ENCODE measurements around the gene IFITM5.

Gene IFITM5

GRCh38 chr11:313787-314553, 14.6 kb upstream of the IFITM5 start, which contains the start of gene IFITM1 (continued):
- TF ChIP-seq ZNF398 (tag by site-specific recombination; IDR thresholded peaks at IDR 0.05) = no peak
- TF ChIP-seq ZNF423 (tag by site-specific recombination; IDR thresholded peaks at IDR 0.05) = no peak
- TF ChIP-seq ZNF19 (tag by site-specific recombination; IDR thresholded peaks at IDR 0.05; ENCODE audit: low read depth) = no peak
- TF ChIP-seq ZNF280C (tag by site-specific recombination; IDR thresholded peaks at IDR 0.05) = no peak
- TF ChIP-seq PRDM6 (tag by site-specific recombination; IDR thresholded peaks at IDR 0.05) = 0 out of 2 replicates have a peak, but pooled peaks have one; percentile 45

GRCh38 chr11:313304-313786, 14.0 kb upstream of the IFITM5 start:
- CTCF ChIA-PET = interaction anchor here (1.2 kb wide), 1 partner anchor 135 kb away, joined by 5 read pairs; no protein-coding TSS in a partner anchor
- POLR2A ChIA-PET = no interaction called here
- H3K36me3 ChIP-seq (ENCODE audit: control insufficient read depth in 2 of 2, insufficient read depth in 1 of 2, low read length in 2 of 2) = no peaks in the 10 kb centered on the region
- no peak for TF ChIP-seq PRDM4 (tag by site-specific recombination; IDR thresholded peaks at IDR 0.05)
- peak; percentile 90 for TF ChIP-seq SCRT2 (tag by site-specific recombination; IDR thresholded peaks at IDR 0.05)
- no peak for TF ChIP-seq ZSCAN30 (tag by site-specific recombination; IDR thresholded peaks at IDR 0.05)
- TF ChIP-seq ZNF624 (tag by site-specific recombination; IDR thresholded peaks at IDR 0.05) = no peak
- TF ChIP-seq ZNF10 (tag by site-specific recombination; IDR thresholded peaks at IDR 0.05) = no peak
- no peak for TF ChIP-seq ZNF596 (tag by site-specific recombination; IDR thresholded peaks at IDR 0.05)
- peak; percentile 54; the same call in 1 of the 2 replicates for TF ChIP-seq SCRT1 (tag by site-specific recombination; IDR thresholded peaks at IDR 0.05; ENCODE audit: borderline replicate concordance)
- TF ChIP-seq ZNF529 (tag by site-specific recombination; IDR thresholded peaks at IDR 0.05; ENCODE audit: insufficient replicate concordance) = no peak
- no peak for TF ChIP-seq ZSCAN18 (tag by site-specific recombination; IDR thresholded peaks at IDR 0.05)
- no peak for TF ChIP-seq ZNF785 (tag by site-specific recombination; IDR thresholded peaks at IDR 0.05)
- no peak for TF ChIP-seq ZNF433 (tag by site-specific recombination; IDR thresholded peaks at IDR 0.05; ENCODE audit: low read depth)
- TF ChIP-seq TRIM28 (IDR thresholded peaks at IDR 0.05; ENCODE audit: borderline replicate concordance, low read length) = no peak
- no peak for TF ChIP-seq ZFP69B (tag by site-specific recombination; IDR thresholded peaks at IDR 0.05)
- no peak for TF ChIP-seq ZNF114 (tag by site-specific recombination; IDR thresholded peaks at IDR 0.05)
- no peak for TF ChIP-seq ZNF214 (tag by site-specific recombination; IDR thresholded peaks at IDR 0.05; ENCODE audit: borderline replicate concordance)
- TF ChIP-seq ZNF354C (tag by site-specific recombination; IDR thresholded peaks at IDR 0.05; ENCODE audit: borderline replicate concordance, low read depth) = no peak
- TF ChIP-seq ZBTB20 (tag by site-specific recombination; IDR thresholded peaks at IDR 0.05) = peak; percentile 35; the same call in 1 of the 2 replicates
- no peak for TF ChIP-seq ZNF473 (tag by site-specific recombination; IDR thresholded peaks at IDR 0.05)
- no peaks in the 10 kb centered on the region for H3K4me1 ChIP-seq (ENCODE audit: control insufficient read depth, insufficient read depth, low read length)
- no peaks in the 10 kb centered on the region for H3K9me3 ChIP-seq (ENCODE audit: control insufficient read depth, insufficient read depth, low read depth, low read length)
- no peak overlapping the region for H3K27ac ChIP-seq (ENCODE audit: extremely low read depth, low read depth, low read length)
- no peak overlapping the region for H3K4me3 ChIP-seq (ENCODE audit: low read depth, low read length)

All from HEK293 (cell line).